ENCODE results near the gene GFPT1.

- TF ChIP-seq CTCF (IDR thresholded peaks at IDR 0.05) (no peak), POLR2A (IDR thresholded peaks at IDR 0.05) (no peak)
Measured at GRCh38 chr2:69291721-69292120, 95.3 kb downstream of the GFPT1 start.

All from adrenal gland (tissue), 5 donors.